ENCODE results near the gene TAS2R43.
"Not testable (repeated sequence)": the region's sequence is repeated elsewhere in the genome, so short reads cannot be mapped to it uniquely, and the experiment has no call there.

The TAS2R43 gene

GRCh38 chr12:11062194-11062593 lies 29.9 kb downstream of the TAS2R43 start, which contains the start of gene TAS2R46:
Gene TAS2R46, minus strand, starts transcription at chr12:11062294. Its CDS starts 0 bp downstream, at chr12:11062294.
- not testable (repeated sequence) for H3K4me3 ChIP-seq (ENCODE audit: low read depth, low read length); H3K36me3 ChIP-seq (ENCODE audit: control insufficient read depth, insufficient read depth, low read length); H3K9me3 ChIP-seq (ENCODE audit: control insufficient read depth, insufficient read depth, low read depth, low read length); H3K27me3 ChIP-seq (ENCODE audit: control insufficient read depth, insufficient read depth, low read length); H3K27ac ChIP-seq (ENCODE audit: low read depth, low read length); H3K4me1 ChIP-seq (ENCODE audit: control insufficient read depth, insufficient read depth, low read length); H3K9ac ChIP-seq (ENCODE audit: low read length)

- Histone ChIP-seq H3K4me3 (ENCODE audit: low read depth, low read length) (no peak overlapping the region), H3K27me3 (ENCODE audit: control insufficient read depth, insufficient read depth, low read length) (no peaks in the 10 kb centered on the region), H3K9me3 (ENCODE audit: control insufficient read depth, insufficient read depth, low read depth, low read length) (no peaks in the 10 kb centered on the region), H3K4me1 (ENCODE audit: control insufficient read depth, insufficient read depth, low read length) (no peaks in the 10 kb centered on the region), H3K27ac (ENCODE audit: low read depth, low read length) (no peak overlapping the region), H3K9ac (ENCODE audit: low read length) (no peak overlapping the region), H3K36me3 (ENCODE audit: control insufficient read depth, insufficient read depth, low read length) (no peaks in the 10 kb centered on the region)
These were observed 32.3 kb downstream of the TAS2R43 start for GRCh38 chr12:11059784-11060183.

- H3K9me3 ChIP-seq (ENCODE audit: control insufficient read depth, insufficient read depth, low read depth, low read length), result 0 out of 2 replicates have a peak, but pooled peaks cover under 1% of the 10 kb centered on the region
These were observed 33.1 kb downstream of the TAS2R43 start for GRCh38 chr12:11059041-11059440.

GRCh38 chr12:11055306-11055705 lies 36.8 kb downstream of the TAS2R43 start:
- Histone ChIP-seq H3K27me3 (ENCODE audit: control insufficient read depth, insufficient read depth, low read length) (no peaks in the 10 kb centered on the region), H3K9me3 (ENCODE audit: control insufficient read depth, insufficient read depth, low read depth, low read length) (peaks cover 28% of the 10 kb centered on the region), H3K9ac (ENCODE audit: low read length) (no peak overlapping the region), H3K4me1 (ENCODE audit: control insufficient read depth, insufficient read depth, low read length) (no peaks in the 10 kb centered on the region), H3K27ac (ENCODE audit: low read depth, low read length) (no peak overlapping the region), H3K4me3 (ENCODE audit: low read depth, low read length) (no peak overlapping the region), H3K36me3 (ENCODE audit: control insufficient read depth, insufficient read depth, low read length) (no peaks in the 10 kb centered on the region; the same call in 1 of the 2 replicates)

More at GRCh38 chr12:11059041-11059440, 33.1 kb downstream of the TAS2R43 start:
- H3K4me1 ChIP-seq (ENCODE audit: control insufficient read depth, insufficient read depth, low read length), result no peaks in the 10 kb centered on the region
- H3K4me3 ChIP-seq (ENCODE audit: low read depth, low read length), result no peak overlapping the region
- H3K9ac ChIP-seq (ENCODE audit: low read length), result no peak overlapping the region
- H3K27ac ChIP-seq (ENCODE audit: low read depth, low read length), result no peak overlapping the region
- no peaks in the 10 kb centered on the region for H3K27me3 ChIP-seq (ENCODE audit: control insufficient read depth, insufficient read depth, low read length)
- H3K36me3 ChIP-seq (ENCODE audit: control insufficient read depth, insufficient read depth, low read length), result no peaks in the 10 kb centered on the region

DNA sequence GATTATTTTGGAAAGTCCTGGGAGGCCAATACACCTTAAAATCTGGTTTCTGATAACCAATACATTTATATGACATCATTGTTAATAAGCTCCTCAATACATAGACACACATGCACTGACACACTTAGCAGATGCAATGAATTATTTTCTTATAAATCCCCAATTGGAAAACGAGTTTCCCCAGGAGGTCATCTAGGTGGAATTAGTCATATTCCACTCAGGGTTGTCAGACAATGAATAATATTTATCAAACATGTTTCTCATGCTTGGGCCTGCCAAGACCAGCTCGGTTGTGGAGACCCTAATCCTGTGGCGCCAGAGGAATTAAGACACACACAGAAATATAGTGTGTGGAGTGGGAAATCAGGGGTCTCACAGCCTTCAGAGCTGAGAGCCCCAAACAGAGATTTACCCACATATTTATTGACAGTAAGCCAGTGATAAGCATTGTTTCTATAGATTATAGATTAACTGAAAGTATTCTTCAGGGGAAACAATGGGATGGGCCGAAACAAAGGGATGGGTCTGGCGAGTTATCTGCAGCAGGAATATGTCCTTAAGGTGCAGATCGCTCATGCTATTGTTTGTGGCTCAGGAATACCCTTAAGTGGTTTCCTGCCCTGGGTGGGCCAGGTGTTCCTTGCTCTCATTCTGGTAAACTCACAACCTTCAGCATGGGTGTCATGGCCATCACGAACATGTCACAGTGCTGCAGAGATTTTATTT lies 42.1 kb downstream of the TAS2R43 start:
- H3K27me3 ChIP-seq (ENCODE audit: control insufficient read depth, insufficient read depth, low read length); H3K9ac ChIP-seq (ENCODE audit: low read length); H3K27ac ChIP-seq (ENCODE audit: low read depth, low read length); H3K4me3 ChIP-seq (ENCODE audit: low read depth, low read length); H3K4me1 ChIP-seq (ENCODE audit: control insufficient read depth, insufficient read depth, low read length): not testable (repeated sequence)
- H3K9me3 ChIP-seq (ENCODE audit: control insufficient read depth, insufficient read depth, low read depth, low read length), result peaks cover 44% of the 10 kb centered on the region
- peaks cover 14% of the 10 kb centered on the region for H3K36me3 ChIP-seq (ENCODE audit: control insufficient read depth, insufficient read depth, low read length)

DNA sequence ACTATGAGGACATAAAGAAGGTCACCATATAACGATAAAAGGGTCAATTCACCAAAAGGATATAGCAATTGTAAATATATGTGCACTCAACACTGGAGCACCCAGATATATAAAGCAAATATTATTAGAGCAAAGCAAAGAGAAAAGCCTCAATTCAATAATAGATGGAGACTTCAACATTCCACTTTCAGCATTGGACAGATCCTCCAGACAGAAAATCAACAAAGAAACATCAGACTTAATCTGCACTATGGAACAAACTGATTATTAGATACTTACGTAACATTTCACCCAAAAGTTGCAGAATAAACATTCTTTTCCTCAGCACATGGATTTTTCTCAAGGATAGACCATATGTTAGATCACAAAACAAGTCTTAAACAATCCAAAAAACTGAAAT lies 50.7 kb downstream of the TAS2R43 start:
- H3K9ac ChIP-seq (ENCODE audit: low read length); H3K4me1 ChIP-seq (ENCODE audit: control insufficient read depth, insufficient read depth, low read length); H3K4me3 ChIP-seq (ENCODE audit: low read depth, low read length); H3K9me3 ChIP-seq (ENCODE audit: control insufficient read depth, insufficient read depth, low read depth, low read length); H3K27ac ChIP-seq (ENCODE audit: low read depth, low read length); H3K27me3 ChIP-seq (ENCODE audit: control insufficient read depth, insufficient read depth, low read length): not testable (repeated sequence)
- H3K36me3 ChIP-seq (ENCODE audit: control insufficient read depth, insufficient read depth, low read length), result peaks cover 12% of the 10 kb centered on the region; the same call in 1 of the 2 replicates

Measured in HUES6 (cell line).